HG02970 (cell line): ENCODE results near the gene PKN1.

Experiments
- ATAC-seq: cut with Tn5 transposase; IDR thresholded peaks from one replicate; pipeline ENCODE4 v1.9.1; 2021; ENCODE audit warnings: mild to moderate bottlenecking, moderate library complexity, moderate number of reproducible peaks; ENCODE audit not compliant: unreplicated experiment, low FRiP score

The PKN1 gene

GRCh38 chr19:14405758-14406644 lies 27.1 kb upstream of the PKN1 start:
- ATAC-seq: peak; percentile 50

- ATAC-seq: no peak
Observed at GRCh38 chr19:14406645-14407401, 26.3 kb upstream of the PKN1 start.

GRCh38 chr19:14407605-14408484 lies 25.3 kb upstream of the PKN1 start:
- ATAC-seq: no peak

- ATAC-seq: no peak
Observed at GRCh38 chr19:14408491-14409145, 24.5 kb upstream of the PKN1 start.

- no peak for ATAC-seq
Observed at GRCh38 chr19:14409146-14410023, 23.7 kb upstream of the PKN1 start.

- no peak for ATAC-seq
Observed at GRCh38 chr19:14410091-14411051, 22.7 kb upstream of the PKN1 start.

- ATAC-seq: no peak
Observed at GRCh38 chr19:14411161-14411937, 21.8 kb upstream of the PKN1 start.

GRCh38 chr19:14411938-14412245 lies 21.2 kb upstream of the PKN1 start:
- ATAC-seq: no peak

- no peak for ATAC-seq
Observed at GRCh38 chr19:14412324-14412995, 20.6 kb upstream of the PKN1 start.

GRCh38 chr19:14412996-14413692 lies 20.0 kb upstream of the PKN1 start:
- no peak for ATAC-seq

- ATAC-seq: no peak
Observed at GRCh38 chr19:14413693-14414181, 19.4 kb upstream of the PKN1 start.

GRCh38 chr19:14414926-14415690 lies 18.0 kb upstream of the PKN1 start:
- no peak for ATAC-seq

GRCh38 chr19:14416817-14417231 lies 16.3 kb upstream of the PKN1 start:
- ATAC-seq: no peak

- ATAC-seq: peak; percentile 40
Observed at GRCh38 chr19:14418856-14419105, 14.3 kb upstream of the PKN1 start.

- peak; percentile 87 for ATAC-seq
Observed at GRCh38 chr19:14419106-14419813, 13.8 kb upstream of the PKN1 start, which contains the start of gene DDX39A. TSS of gene DDX39A (minus strand) at chr19:14419341. CDS start at chr19:14413220, 6,121 bp downstream.
